Activated naive CD4-positive, alpha-beta T cell treated with anti-CD3 and anti-CD28 coated beads, Interleukin-2, amount 50 U/mL, for 16 hours (primary cell): ENCODE measurements around the gene BIRC7.

Experiments used
- DNase-seq: peaks from one replicate; pipeline ENCODE4 v3.0.0-alpha.2; 2020

BIRC7 gene

GRCh38 chr20:63268671-63269439, 33.1 kb downstream of the BIRC7 start:
- DNase-seq: no peak

GRCh38 chr20:63269724-63270123, 34.0 kb downstream of the BIRC7 start:
- no peak for DNase-seq

- DNase-seq: no peak
Measured at GRCh38 chr20:63270606-63271325, 35.1 kb downstream of the BIRC7 start.

GRCh38 chr20:63272105-63273058, 36.7 kb downstream of the BIRC7 start, which contains the start of gene ARFGAP1:
ARFGAP1 (plus strand) TSS chr20:63272813; CDS start chr20:63275581, 2,768 bp downstream.
- DNase-seq: peak; percentile 94

- no peak for DNase-seq
Measured at GRCh38 chr20:63273059-63273579, 37.4 kb downstream of the BIRC7 start.

GRCh38 chr20:63273635-63274380, 38.1 kb downstream of the BIRC7 start:
- DNase-seq: no peak

GRCh38 chr20:63274381-63275228, 38.9 kb downstream of the BIRC7 start:
- no peak for DNase-seq

GRCh38 chr20:63275825-63276224, 40.1 kb downstream of the BIRC7 start:
- no peak for DNase-seq

GRCh38 chr20:63276956-63277355, 41.3 kb downstream of the BIRC7 start:
- no peak for DNase-seq

GRCh38 chr20:63277466-63278272, 42.0 kb downstream of the BIRC7 start:
- DNase-seq: no peak

- DNase-seq: no peak
Measured at GRCh38 chr20:63278661-63279060, 43.0 kb downstream of the BIRC7 start.

- DNase-seq: no peak
Measured at GRCh38 chr20:63279931-63280330, 44.2 kb downstream of the BIRC7 start.

GRCh38 chr20:63280371-63280770, 44.7 kb downstream of the BIRC7 start:
- no peak for DNase-seq

GRCh38 chr20:63280929-63281545, 45.3 kb downstream of the BIRC7 start:
- DNase-seq: no peak

GRCh38 chr20:63281742-63282665, 46.3 kb downstream of the BIRC7 start:
- no peak for DNase-seq

- no peak for DNase-seq
Measured at GRCh38 chr20:63282946-63283345, 47.2 kb downstream of the BIRC7 start.

- no peak for DNase-seq
Measured at GRCh38 chr20:63283397-63284082, 47.8 kb downstream of the BIRC7 start.

GRCh38 chr20:63284083-63284440, 48.4 kb downstream of the BIRC7 start:
- DNase-seq: no peak
